Neural progenitor cell (in vitro differentiated cells): Measurements from ENCODE around the gene C16orf74.

Experiments used
- EZH2 ChIP-seq: fragments of 200-600 bp; sonication (generic); IDR thresholded peaks from 2 replicates; pipeline ENCODE4 v1.6.1; 2017; ENCODE audit warnings: antibody characterized with exemption, mild to moderate bottlenecking, moderate library complexity
- EZH2phosphoT487 ChIP-seq: fragments of 200-600 bp; sonication (generic); IDR thresholded peaks from 2 replicates; pipeline ENCODE4 v1.6.1; 2017; ENCODE audit warnings: antibody characterized with exemption
- TF ChIP-seq, protein P1 (sequence below): fragments of 200-600 bp; sonication (generic); IDR thresholded peaks from 2 replicates; pipeline ENCODE4 v1.5.1; 2017; ENCODE audit warnings: antibody characterized with exemption, mild to moderate bottlenecking

DNA sequence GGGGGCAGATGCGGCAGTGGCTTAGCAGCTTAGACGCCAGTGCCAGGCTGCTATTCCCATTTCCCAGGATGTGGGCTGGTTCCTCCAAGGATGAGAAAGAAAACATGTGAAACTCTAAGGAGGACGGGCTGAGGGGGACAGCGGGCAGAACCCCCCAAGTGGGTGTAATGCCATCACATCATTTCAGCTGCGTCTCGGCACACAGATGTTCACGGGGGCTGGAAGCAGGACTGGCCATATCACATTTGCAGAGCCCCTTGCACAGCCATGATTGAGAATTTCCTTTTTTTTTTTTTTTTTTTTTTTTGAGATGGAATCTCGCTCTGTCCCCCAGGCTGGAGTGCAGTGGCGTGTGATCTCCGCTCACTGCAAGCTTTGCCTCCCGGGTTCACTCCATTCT lies 46.9 kb downstream of the C16orf74 start:
- TF ChIP-seq EZH2, result no peak
- TF ChIP-seq, protein P1, sequence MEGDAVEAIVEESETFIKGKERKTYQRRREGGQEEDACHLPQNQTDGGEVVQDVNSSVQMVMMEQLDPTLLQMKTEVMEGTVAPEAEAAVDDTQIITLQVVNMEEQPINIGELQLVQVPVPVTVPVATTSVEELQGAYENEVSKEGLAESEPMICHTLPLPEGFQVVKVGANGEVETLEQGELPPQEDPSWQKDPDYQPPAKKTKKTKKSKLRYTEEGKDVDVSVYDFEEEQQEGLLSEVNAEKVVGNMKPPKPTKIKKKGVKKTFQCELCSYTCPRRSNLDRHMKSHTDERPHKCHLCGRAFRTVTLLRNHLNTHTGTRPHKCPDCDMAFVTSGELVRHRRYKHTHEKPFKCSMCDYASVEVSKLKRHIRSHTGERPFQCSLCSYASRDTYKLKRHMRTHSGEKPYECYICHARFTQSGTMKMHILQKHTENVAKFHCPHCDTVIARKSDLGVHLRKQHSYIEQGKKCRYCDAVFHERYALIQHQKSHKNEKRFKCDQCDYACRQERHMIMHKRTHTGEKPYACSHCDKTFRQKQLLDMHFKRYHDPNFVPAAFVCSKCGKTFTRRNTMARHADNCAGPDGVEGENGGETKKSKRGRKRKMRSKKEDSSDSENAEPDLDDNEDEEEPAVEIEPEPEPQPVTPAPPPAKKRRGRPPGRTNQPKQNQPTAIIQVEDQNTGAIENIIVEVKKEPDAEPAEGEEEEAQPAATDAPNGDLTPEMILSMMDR, result no peak
- TF ChIP-seq EZH2phosphoT487, result no peak
